Endometrium (tissue), 2 donors: ENCODE results near the gene NDUFAF8.

Source experiments
- FAIRE-seq: peaks from 2 replicates; lab custom pipeline; 2012; peaks lifted over from hg19 to GRCh38; lab: Jason Lieb, UNC
- donor health status: control.
- donor health status: control.

Gene NDUFAF8

DNA sequence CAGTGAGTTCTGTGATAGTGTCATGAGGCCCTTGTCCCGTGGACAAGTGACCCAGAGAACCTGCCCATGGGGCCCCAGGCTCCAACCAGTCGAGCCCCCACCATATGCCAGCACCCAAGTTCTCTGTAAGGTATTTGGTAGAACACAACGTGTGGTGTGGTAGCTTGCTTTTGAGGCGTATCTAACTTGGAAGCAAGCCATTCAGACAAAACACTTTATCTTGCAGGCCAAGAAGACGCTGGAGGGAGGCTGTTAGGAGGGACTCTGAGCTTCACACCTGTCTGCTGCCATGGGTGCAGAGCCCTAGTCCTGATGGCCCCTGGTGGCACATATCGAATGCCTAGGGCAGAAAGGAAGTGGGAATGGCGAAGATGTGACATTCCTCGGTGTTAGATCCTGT, 1.6 kb downstream of the NDUFAF8 start:
- no peak for FAIRE-seq

DNA sequence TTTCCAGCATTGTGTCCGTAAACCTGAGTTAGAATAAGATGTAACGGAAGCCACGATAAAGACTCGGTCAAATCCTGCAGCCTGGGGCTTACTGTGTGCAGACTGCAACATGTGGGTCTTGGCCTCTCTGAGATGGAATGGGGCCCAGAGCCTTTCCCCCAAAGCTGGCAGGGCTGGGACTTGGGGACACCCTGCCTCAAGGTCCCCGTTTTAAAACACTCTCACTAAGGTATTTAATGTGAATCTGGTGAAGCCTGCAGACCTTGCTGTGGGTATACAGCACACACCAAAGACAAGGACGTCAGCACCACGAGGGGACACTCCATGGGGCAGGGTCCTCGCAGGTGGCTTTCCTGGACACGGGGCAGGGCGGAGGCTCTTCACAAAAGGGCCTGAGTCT, 2.1 kb downstream of the NDUFAF8 start:
- no peak for FAIRE-seq

DNA sequence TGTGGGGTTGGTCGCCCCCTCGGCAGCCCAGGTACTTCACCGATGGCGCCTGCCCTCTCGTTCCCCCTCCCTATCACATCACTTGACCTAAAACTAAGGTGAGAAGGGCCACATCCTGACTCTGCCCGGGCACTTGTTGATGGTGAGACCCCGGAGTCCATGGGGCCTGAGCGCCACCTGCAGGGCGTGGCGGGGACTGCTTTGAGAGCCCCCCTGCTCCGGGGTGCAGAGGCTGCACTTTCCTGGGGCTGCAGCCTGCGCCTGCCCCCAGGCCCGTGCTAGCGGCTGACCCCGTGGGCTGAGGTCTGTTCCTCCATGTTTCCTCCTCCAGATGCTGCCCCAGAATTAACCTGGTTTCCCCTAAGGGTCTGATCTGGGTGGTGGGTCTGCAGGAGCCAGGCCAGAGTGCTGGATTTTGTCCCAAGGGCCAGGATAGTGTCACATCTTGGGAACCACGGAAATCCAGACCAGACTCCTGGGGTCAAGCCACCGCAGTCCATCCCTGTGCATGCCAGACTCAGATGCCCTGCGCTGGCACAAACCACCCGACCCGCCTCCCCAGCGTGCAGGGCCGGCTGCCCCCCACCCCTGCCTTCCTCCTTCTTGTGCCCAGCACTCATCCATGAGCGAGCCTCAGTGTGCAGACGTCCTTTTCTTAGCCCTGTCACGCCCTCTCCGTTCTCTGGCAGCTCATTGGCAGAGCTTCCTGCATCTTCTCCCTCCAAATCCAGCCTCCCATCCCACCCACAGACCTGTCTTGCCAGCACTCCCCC, 2.7 kb downstream of the NDUFAF8 start:
- no peak for FAIRE-seq

DNA sequence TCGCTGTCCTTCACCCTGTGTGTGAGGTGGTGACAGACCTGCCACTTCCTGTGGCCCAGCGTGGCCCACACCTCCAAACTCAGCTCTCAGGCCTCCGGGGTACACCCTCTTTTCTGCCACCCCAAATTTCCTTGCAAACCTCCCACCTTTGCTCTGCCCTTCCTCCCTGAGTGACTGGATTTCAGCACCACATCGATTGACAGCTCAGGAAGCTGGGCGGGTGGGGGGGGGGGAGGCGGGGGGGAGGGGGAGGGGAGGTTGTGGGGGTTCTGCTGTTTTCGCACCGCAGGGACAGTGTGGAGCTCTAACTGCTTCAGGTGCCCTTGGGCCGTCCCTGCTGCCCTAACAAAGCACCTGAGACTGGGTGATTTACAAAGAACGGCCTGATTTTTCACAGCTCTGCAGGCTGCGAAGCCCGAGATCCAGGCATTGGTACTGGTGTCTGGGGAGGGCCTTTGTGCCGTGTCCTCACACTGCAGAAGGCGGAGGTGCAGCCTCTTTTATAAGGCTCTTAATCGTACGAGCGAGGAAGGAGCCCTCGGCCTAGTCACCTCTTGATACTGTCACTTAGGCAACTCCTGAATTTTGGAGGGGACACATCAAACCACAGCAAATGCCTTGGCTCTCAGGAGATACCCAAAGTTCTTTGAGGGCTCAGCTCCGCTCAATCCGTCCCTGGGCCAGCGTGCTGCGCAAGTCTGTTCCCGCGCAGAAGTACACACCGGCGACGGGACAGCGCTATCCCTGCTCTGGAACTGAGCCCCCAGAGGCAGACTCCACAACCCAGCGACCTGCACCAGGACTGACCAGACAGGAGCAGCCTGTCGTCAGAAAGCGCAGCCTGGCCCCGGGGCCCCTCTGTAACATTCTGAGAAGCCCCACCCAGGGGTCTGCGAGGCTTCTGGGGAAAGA, 3.6 kb downstream of the NDUFAF8 start:
- FAIRE-seq: no peak

DNA sequence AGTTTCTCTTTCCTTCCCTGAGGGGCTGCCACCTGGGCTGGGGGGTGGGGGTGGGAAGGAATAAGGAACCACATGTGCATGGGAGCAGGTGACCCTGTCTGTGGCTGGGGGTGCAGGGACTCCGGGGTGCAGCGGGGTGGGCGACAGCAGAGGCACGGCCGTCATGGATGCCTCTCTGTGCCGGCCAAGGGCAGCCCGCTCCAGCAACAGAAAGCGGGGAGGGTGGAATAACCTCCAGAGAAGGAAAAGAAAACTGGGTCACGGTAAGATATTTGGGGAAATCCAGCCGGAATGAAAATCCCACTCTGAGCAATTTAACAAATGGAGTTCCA, 4.2 kb downstream of the NDUFAF8 start:
- FAIRE-seq: no peak

DNA sequence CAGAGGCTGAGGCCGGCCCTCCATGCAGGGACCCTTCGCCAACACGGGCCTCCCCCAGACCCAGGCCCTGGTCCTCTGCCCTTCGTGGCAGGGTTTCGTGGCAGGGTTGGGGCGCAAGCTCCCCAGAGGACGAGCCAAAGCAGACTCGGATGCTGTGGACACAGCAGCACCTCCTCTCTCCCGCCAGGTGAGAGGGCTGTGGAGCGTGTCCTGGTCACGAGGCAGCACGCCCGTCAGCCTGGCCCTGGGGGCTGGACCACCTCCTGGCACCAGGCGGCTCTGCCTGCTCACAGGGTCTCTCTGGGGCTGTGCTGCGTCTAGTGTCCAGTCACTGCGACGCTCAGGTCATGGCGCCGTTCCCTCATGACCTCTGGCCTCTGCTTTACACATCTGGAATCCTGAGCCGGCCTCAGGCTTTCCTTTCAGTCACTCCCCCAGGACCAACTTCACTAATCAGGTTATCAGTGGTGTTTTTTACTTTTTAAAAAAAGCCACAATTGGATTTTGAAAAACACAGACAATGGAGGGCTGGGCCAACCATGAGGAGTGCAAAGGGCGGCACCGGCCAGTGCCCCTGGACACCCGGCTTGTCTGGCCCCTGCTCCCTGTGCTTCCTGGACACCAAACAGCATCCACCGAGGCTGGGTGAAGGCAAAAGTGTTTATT, 5.4 kb downstream of the NDUFAF8 start:
- no peak for FAIRE-seq

DNA sequence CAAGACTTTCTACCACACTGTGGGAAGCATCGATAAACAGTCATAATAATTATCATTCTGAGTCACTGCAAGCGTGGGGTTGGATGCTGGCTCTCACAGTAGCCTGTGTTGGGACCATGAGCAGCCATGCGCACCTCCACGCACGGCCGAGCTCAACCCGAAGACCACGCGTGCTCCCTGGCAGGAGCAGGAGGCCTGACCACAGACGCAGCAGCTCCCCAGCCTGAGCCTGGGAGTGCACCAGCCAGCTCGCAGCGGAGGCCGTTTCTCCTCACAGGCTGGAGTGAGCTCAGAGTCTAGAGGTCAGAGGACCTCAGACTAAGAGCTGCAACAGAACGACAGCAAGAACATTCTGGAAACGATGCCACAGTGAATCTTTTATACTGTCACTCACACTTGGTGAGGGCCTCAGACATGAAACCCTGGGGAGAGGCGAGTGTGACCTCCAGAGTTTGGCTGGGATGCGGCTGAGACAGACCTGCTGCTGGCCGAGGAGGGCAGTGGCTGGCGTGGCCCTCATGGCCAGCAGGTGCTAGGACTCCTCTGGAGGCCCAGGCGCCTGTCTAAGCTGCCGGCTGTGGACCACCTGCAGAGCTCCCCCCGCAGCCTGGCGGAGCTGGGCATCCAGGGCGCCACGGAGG, 6.0 kb downstream of the NDUFAF8 start:
- FAIRE-seq: no peak

DNA sequence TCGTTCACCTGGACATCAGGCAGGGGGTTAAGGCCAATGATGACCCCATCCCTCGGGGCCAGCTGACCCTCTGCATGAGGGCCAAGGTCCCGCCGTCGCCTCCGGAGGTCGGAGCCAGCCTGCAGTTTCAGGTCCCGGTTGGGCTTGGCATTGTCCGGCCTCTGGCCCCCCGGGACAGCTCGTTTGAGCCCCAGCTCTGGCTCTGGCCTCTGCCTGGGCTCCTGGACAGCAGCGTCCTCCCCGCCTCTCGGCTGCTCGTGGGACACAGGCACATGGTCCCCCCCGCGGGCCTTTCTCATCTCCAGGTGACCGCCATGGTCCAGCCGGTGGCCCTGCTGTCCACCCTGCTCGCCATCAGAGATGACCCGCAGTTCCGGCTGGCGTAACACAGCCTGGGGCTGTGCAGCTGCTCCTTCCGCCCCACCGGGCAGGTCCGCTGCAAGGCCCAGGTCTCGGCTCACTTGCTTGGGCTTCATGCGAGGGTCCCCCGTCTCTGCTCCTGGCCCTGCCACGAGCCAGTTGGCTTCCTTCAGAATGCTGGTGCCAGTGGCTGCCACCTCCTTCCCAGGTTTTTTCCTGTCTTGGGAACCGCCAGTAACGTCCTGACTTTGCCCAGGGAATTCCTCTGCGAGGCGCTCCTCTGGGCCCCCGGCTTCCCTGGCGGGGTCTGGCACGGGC, 6.7 kb downstream of the NDUFAF8 start:
- FAIRE-seq: no peak

DNA sequence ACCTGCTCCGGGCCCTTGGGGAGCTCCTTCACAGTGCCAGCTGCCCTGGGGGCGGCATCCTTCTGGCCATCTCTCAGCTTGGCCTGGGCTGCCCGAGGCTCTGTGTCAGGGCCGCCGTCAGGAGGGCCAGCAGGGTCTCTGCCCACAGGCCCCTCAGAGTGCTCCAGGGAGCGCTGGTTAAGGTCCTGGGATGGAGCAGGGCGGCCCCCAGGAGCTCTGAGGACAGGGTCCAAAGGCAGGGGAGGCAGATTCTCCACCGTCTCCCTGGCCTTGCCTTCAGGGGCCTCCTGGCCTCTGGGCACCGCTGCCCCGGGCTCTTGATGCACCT, 7.2 kb downstream of the NDUFAF8 start:
- FAIRE-seq: no peak

DNA sequence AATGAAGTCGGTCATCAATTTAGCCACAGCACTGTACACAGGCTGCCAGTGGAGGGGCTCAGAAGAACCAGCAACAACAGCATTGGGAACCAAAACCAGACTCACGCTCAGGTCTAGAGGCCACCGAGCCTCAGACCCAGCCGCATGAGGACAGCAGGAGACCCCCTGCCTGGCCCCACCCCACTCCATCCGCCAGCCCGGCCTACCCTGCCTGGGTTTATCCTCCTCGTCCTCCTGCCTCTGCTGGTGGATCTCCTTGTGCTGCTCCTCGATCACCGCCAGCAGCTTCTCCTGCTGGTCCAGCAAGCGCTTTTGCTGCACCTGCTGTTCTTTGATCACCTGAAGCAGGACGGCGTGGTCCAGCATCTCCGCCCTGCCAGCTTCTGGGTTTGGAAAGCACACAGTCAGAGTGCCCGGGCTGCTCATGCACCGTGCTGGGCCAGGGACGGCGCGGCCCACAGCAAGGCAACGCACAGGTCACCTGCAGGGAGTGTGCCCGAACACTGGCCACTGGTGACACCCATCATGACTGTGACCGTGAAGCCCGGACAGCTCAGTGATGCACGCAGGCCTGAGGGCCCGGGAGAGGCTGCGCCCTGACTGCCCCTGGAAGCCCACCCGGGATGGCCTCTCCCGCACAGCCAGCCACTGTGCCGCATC, 7.7 kb downstream of the NDUFAF8 start:
- no peak for FAIRE-seq

DNA sequence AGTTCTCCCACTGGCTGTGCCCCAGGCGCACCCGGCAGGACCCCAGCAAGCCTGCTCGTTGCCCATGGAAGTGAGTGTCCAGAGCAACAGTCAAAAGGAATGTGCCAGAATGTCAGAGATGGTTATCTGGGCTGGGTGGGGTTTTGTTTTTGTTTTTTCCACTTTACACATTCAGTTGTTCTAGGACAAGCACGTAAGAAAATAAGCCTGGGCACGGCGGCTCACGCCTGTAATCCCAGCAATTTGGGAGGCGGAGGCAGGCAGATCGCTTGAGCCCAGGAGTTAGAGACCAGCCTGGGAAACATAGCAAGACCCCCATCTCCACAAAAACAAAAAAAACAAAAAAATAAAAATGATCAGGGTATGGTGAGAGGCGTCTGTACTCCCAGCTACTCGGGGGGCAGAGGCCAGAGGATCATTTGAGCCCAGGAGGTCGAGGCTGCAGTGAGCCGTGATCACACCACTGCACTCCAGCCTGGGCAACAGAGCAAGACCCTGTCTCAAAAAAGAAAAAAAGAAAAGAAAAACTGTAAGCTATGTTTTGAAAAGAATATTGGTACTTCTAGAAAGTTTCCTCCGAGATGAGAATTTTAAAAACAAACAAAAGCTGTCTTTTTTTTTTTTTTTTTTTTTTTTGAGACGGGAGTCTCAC, 8.3 kb downstream of the NDUFAF8 start:
- FAIRE-seq: no peak

DNA sequence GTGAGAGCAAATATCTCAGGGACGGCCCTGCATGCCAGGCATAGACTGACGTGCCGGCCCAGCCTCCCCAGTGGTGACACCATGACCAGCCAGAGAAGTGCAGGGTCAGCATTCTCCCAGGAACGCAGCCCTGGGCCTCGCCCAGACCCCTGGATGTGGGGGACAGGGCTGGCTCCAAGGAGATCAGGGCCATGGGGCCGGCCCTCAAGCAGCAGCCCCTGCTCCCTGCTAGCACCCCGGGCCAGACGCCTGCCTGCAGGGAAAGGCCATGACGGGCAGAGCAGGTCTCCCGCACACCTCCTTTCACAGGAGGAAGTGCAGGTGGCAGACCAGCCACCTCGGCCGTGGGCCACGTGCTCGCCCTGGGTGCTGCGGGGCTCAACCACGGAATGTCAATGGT, 9.5 kb downstream of the NDUFAF8 start:
- no peak for FAIRE-seq

DNA sequence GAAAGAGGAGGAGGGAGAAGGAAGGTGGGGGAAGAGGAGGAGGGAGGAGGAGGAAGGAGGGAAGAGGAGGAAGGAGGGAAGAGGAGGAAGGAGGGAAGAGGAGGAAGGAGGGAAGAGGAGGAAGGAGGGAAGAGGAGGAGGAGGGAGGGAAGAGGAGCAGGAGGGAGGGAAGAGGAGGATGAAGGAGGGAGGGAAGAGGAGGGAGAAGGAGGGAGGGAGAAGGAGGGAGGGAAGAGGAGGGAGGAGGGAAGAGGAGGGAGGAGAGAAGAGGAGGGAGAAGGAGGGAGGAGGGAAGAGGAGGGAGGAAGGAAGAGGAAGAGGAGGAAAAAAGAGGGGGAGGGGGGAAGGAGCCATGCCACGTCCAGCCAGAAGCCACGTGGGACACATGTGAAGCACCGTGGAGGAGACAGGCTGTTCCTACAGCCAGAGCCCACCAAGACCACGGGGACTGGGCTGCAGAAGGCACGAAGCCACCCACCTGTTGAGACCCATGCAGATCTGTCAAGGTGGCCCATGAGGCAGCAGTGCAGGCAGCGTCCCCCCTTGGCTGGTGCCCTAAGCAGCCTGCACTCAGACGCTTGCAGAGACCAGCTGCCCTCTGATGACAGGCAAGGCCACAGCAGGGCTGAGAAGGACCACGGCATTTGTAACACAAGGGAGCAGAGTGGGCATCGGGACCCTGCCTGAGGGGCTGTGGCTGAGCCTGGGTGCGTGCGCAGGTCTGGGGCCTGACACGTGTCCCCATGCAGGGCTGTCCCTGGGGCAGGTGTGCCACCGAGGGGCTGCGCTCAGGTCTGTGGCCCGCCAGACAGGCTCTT, 10.3 kb downstream of the NDUFAF8 start:
- FAIRE-seq: no peak

DNA sequence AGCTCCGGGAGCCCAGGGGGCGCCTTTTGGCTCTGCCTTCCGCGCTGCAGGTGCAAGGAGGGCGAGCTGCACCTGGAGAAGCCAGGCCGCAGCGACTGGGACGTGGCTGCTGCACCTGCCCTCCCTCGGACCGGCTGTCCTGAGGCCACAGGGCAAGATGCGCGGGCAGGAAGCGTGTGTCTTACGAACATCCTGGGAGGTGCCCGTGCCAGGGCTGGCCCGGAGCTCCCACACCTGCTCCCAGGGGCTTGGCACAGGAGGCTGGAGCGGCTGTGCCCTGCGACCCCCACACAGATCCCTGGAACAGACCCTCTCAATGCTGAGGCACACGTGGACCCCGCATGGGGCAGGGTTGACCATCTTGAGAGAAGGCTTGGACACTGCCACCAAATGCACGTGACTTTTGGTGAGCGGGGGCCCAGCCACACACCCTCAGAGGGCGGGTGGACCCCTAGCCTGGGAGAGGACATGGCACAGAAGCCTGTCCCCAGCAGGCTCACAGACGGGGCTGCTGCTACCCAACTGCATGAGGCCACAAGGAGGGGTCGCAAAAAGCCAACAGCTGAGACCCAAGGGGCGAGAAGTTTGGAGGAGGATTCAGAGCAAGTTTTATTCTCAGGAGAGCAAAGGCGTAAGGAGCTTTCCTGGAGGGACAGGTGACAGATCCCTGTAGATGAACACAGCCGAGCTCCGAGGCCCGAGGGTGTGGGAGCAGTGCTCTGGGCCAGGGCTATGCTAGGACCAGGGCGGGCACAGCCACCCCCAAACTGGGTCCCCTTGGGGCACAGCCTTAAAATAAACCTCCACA, 11.4 kb downstream of the NDUFAF8 start:
- no peak for FAIRE-seq

DNA sequence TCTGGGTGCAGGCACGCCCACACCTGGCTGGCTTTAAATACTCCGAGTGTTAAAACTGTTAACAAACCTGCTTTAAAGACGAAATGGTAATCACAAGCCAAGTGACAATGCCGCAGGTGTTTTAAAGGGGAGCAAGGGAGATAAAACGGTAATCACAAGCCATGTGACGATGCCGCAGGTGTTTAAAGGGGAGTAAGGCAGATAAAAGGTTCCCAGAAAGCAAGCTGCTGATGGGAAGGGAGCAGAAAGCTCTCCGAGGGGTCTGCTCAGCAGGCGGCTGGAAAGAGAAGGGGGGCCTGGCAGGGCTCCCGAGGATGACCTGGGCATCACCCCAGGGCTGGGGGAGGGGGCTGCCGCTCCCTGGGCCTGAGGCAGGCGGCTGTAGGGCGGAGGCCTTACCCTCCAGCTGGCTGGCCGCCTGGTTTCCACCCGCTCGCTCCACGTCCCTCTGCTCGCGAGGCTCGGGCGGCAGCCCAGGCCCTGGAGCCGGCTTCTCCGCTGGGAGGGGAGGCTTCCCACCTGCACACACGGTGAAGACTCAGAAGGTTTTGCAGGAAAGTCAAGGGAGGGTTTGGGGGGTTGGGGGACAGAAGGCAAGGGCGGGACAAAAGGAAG, 12.1 kb downstream of the NDUFAF8 start:
- FAIRE-seq: no peak

DNA sequence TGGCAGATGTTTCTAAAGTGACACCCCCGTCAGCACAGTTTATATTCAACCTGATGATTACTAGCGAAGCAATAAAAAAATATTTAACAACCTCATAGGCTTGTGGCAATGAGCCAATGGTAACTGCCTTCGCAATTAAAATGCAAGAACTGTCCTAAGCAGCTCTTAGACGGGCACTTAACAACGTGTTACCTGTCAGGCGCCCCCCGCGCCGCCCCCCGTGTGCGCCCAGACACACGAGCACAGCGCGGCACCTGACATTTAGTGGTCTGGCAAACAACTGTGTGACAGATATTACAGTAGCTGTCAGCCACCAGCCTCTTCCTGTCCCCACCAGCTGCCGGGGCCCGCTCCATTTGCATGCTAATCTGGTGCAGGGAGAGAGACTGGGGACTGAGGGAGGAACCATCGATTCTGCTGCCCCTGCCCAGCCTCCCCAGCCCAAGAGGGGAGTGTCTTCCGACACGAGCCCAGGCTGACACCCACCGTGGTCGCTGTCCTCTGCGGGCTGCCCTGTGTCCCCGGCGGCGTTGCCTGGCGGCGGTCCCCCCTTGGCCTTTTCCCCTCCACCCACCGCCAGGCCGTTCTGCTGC, 12.7 kb downstream of the NDUFAF8 start:
- FAIRE-seq: no peak

DNA sequence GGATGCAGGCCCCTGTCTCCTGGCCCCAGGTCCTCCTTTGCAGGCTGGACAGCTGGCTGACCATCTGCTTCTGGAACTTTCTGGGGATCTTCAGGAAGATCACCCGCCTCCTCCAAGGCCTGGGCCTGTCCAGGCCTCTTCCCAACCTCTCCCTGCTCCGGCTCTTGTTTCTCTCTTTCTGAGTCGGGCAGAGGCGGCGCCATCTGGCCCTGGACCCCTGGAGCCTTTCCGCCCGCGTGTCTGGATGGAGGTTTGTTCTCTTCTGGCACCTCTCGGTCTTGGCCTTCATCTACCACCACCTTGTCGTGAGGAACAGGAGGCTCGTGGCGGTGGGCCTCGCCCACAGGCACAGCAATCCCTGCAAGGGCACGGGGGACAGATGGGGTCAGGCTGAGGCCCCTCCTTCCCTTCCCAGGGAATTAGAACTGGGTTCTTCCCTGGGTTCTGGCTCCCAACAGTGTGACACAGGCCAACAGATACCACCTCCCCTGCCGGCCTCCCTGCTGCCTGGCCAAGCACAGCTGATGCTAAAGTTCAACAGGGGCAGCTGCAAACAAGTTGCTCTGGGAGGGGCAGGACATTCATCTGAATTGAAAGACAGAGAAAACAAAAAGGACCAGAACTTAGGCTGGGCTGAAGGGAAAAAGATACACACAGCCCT, 13.3 kb downstream of the NDUFAF8 start:
- FAIRE-seq: no peak

DNA sequence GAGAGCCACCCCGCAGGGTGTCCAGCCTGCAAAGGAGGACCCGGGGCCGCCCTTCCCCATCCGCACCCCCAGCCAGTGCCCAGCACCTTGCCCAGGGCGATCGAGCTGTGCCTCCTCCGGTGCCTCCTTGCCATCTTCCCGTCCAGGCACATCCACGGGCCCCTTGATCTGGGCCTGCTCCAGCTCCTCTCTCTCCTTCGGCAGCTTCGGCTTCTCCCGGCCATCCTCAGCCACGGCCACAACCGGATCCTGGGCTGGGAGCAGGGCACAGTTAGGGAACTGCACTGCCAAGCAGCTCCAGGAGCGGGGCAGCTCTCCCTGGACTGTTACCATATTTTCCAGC, 13.8 kb downstream of the NDUFAF8 start:
- FAIRE-seq: no peak
